GM15510 (cell line): Measurements from ENCODE around the gene PCBP3.

ENCODE experiments used
- POLR2A ChIP-seq: IDR thresholded peaks from 3 replicates; pipeline ENCODE4 v1.6.1; 2011; ENCODE audit warnings: borderline replicate concordance; ENCODE audit not compliant: insufficient read length; ENCODE audit errors: extremely low read depth

Gene PCBP3

GRCh38 chr21:45630066-45630694, 13.3 kb upstream of the PCBP3 start:
- TF ChIP-seq POLR2A = no peak

GRCh38 chr21:45630876-45631275, 12.6 kb upstream of the PCBP3 start:
- no peak for TF ChIP-seq POLR2A

GRCh38 chr21:45631540-45631939, 12.0 kb upstream of the PCBP3 start:
- TF ChIP-seq POLR2A = no peak

GRCh38 chr21:45632160-45632559, 11.4 kb upstream of the PCBP3 start:
- no peak for TF ChIP-seq POLR2A

GRCh38 chr21:45632637-45633251, 10.8 kb upstream of the PCBP3 start:
- no peak for TF ChIP-seq POLR2A

- TF ChIP-seq POLR2A = no peak
These were observed 8.9 kb upstream of the PCBP3 start for GRCh38 chr21:45634511-45635183.

GRCh38 chr21:45635271-45636151, 8.0 kb upstream of the PCBP3 start:
- no peak for TF ChIP-seq POLR2A

- no peak for TF ChIP-seq POLR2A
These were observed 7.1 kb upstream of the PCBP3 start for GRCh38 chr21:45636459-45636858.

GRCh38 chr21:45636951-45637646, 6.4 kb upstream of the PCBP3 start:
- no peak for TF ChIP-seq POLR2A

- no peak for TF ChIP-seq POLR2A
These were observed 5.6 kb upstream of the PCBP3 start for GRCh38 chr21:45637883-45638282.

- no peak for TF ChIP-seq POLR2A
These were observed 4.8 kb upstream of the PCBP3 start for GRCh38 chr21:45638707-45639106.

GRCh38 chr21:45639206-45640000, 4.1 kb upstream of the PCBP3 start:
- TF ChIP-seq POLR2A = no peak

- TF ChIP-seq POLR2A = no peak
These were observed 3.3 kb upstream of the PCBP3 start for GRCh38 chr21:45640001-45640887.
